ENCODE data around the gene CROCC2.
A peak's percentile ranks its signal among the peaks of the same experiment; 100 is the strongest.

Gene CROCC2

DNA sequence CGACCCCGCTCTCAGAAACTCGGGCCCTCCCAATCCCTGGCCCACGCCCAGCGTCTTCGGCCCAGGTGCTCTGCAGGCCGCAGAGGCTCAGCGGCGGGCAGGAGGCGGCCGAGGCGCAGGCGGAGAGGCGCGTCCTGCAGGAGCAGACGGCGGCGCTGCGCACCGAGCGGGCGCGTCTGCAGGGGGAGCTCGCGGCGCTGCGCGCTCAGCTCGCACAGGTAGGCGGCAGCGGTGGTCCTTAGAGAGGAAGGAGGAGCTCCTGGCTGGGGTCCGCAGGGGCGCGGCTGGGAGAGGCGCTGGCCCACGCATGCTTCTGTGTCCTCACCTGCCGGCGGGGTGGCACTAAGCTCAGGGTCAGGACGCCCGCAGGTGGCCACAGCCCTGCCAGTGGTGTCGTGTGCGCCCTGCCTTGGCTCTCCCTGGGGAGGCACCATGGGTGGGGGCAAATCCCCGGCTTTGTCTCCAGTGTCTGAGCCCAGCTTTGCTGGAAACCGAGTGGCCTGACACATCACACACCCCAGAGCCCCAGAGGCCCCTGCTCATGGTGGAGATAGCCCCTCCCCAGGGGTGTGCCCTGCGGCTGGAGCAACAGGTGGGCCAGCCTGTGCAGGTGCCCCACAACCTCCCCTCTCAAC lies 77.3 kb downstream of the CROCC2 start:
- Histone ChIP-seq H3K4me1 (ENCODE audit: insufficient read depth, low read length, severe bottlenecking) (peaks cover 5% of the 10 kb centered on the region), H3K4me3 (ENCODE audit: low read depth, low read length, poor library complexity, severe bottlenecking) (no peak overlapping the region), H3K27me3 (ENCODE audit: insufficient read depth, low read length) (no peaks in the 10 kb centered on the region), H3K36me3 (ENCODE audit: insufficient read depth, low read length) (no peaks in the 10 kb centered on the region), H3K79me2 (ENCODE audit: insufficient read depth, low read length) (no peaks in the 10 kb centered on the region), H2AFZ (ENCODE audit: low read length) (no peak overlapping the region), H4K20me1 (ENCODE audit: insufficient read depth, low read length) (no peaks in the 10 kb centered on the region), H3K27ac (ENCODE audit: low read depth, low read length, poor library complexity, severe bottlenecking) (no peak overlapping the region), H3K9ac (ENCODE audit: low read length) (no peak overlapping the region), H3K4me2 (ENCODE audit: low read length) (no peak overlapping the region), H3K9me3 (ENCODE audit: low read length) (no peaks in the 10 kb centered on the region), H3K9me2 (ENCODE audit: low read depth, low read length) (no peaks in the 10 kb centered on the region), H3F3A (ENCODE audit: insufficient read depth, low read length) (no peaks in the 10 kb centered on the region)
- TF ChIP-seq EZH2 (IDR thresholded peaks at IDR 0.05; ENCODE audit: borderline replicate concordance, low read length) = no peak
- TF ChIP-seq, protein P1, sequence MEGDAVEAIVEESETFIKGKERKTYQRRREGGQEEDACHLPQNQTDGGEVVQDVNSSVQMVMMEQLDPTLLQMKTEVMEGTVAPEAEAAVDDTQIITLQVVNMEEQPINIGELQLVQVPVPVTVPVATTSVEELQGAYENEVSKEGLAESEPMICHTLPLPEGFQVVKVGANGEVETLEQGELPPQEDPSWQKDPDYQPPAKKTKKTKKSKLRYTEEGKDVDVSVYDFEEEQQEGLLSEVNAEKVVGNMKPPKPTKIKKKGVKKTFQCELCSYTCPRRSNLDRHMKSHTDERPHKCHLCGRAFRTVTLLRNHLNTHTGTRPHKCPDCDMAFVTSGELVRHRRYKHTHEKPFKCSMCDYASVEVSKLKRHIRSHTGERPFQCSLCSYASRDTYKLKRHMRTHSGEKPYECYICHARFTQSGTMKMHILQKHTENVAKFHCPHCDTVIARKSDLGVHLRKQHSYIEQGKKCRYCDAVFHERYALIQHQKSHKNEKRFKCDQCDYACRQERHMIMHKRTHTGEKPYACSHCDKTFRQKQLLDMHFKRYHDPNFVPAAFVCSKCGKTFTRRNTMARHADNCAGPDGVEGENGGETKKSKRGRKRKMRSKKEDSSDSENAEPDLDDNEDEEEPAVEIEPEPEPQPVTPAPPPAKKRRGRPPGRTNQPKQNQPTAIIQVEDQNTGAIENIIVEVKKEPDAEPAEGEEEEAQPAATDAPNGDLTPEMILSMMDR (IDR thresholded peaks at IDR 0.05; ENCODE audit: low read length) = peak; percentile 51

DNA sequence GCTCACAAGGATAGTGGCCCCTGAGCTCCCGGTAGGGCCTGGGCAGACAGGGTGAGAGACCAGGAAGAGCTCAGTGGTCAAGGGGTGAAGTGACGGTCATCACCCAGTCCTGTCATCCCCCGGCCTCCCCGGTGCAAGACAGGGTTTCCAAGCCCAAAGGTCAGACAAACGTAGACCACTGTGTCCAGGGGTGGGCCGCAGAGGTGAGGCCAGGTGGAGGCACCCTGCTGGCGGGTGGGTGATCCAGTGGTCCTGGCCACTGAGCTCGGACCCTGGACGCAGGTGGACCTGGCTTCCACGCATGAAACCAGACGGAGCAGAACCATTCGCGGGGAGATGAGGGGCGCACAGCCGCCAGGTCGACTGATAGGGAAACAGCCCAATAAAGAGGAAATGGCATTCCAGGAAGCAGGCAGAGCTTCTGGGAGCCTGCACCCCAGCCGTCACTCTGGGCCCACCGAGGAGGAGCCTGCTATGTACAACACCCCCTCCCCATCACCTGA lies 77.9 kb downstream of the CROCC2 start:
- peaks cover 5% of the 10 kb centered on the region for H3K4me1 ChIP-seq (ENCODE audit: insufficient read depth, low read length, severe bottlenecking)

DNA sequence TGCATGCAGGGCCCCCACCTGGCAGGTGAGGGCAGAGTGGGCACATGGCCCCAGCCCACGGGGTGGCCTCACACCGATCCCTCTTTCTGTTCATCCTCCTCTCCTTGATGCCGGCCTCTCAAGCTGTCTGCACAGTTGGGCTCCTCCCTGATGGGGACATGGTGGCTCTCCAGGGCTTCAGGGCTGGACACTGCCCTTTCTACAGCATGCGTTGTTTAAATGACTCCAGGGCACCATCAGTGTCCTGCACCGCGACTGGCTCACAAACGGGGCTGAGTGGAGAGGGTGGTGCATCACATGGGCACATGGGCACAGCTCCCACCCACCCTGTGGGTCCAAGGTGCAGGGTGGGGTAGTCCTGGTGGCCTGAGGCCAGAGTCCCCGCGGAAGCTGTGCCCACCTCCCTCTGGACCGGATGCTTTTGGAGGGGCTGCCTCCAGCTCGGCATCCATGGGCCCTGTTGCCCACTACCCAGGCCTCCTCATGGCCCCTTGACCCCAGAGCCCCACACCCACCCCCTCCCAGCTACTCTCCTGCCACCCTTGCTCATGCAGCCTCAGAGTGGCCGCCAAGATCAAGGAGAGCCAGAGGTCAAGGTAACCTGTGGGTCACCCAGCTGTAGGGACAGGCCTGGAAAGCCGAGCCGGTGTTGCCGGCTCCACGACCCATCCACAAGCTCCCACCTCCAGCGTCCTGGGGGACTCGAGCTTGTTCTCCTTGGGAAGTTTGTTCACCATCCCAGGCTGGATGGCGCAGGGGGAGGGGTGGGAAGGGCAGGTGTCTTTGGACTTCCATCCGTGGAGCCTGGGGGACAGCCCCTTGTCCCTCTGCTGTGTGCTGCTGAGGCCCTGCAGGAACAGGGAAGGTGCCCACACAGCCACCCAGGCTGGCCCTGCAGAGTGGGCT lies 80.0 kb downstream of the CROCC2 start:
- H3K36me3 ChIP-seq (ENCODE audit: insufficient read depth, low read length) = no peaks in the 10 kb centered on the region
- H3K27me3 ChIP-seq (ENCODE audit: insufficient read depth, low read length) = no peaks in the 10 kb centered on the region
- no peaks in the 10 kb centered on the region for H4K20me1 ChIP-seq (ENCODE audit: insufficient read depth, low read length)
- no peak overlapping the region for H2AFZ ChIP-seq (ENCODE audit: low read length)
- H3F3A ChIP-seq (ENCODE audit: insufficient read depth, low read length) = no peaks in the 10 kb centered on the region
- peaks cover 5% of the 10 kb centered on the region for H3K4me1 ChIP-seq (ENCODE audit: insufficient read depth, low read length, severe bottlenecking)
- H3K27ac ChIP-seq (ENCODE audit: low read depth, low read length, poor library complexity, severe bottlenecking) = no peak overlapping the region
- no peaks in the 10 kb centered on the region for H3K79me2 ChIP-seq (ENCODE audit: insufficient read depth, low read length)
- H3K9me2 ChIP-seq (ENCODE audit: low read depth, low read length) = no peaks in the 10 kb centered on the region
- no peaks in the 10 kb centered on the region for H3K9me3 ChIP-seq (ENCODE audit: low read length)
- no peak overlapping the region for H3K4me2 ChIP-seq (ENCODE audit: low read length)
- H3K9ac ChIP-seq (ENCODE audit: low read length) = no peak overlapping the region
- TF ChIP-seq, protein P1 (IDR thresholded peaks at IDR 0.05; ENCODE audit: low read length) = no peak
- no peak for TF ChIP-seq EZH2 (IDR thresholded peaks at IDR 0.05; ENCODE audit: borderline replicate concordance, low read length)
- no peak overlapping the region for H3K4me3 ChIP-seq (ENCODE audit: low read depth, low read length, poor library complexity, severe bottlenecking)

More for the DNA sequence above, 77.9 kb downstream of the CROCC2 start:
- Histone ChIP-seq H3K36me3 (ENCODE audit: insufficient read depth, low read length) (no peaks in the 10 kb centered on the region), H4K20me1 (ENCODE audit: insufficient read depth, low read length) (no peaks in the 10 kb centered on the region), H3K27me3 (ENCODE audit: insufficient read depth, low read length) (no peaks in the 10 kb centered on the region), H3K4me2 (ENCODE audit: low read length) (no peak overlapping the region), H3K27ac (ENCODE audit: low read depth, low read length, poor library complexity, severe bottlenecking) (no peak overlapping the region), H3F3A (ENCODE audit: insufficient read depth, low read length) (no peaks in the 10 kb centered on the region), H3K9me2 (ENCODE audit: low read depth, low read length) (no peaks in the 10 kb centered on the region), H3K9me3 (ENCODE audit: low read length) (no peaks in the 10 kb centered on the region), H3K4me3 (ENCODE audit: low read depth, low read length, poor library complexity, severe bottlenecking) (no peak overlapping the region), H3K79me2 (ENCODE audit: insufficient read depth, low read length) (no peaks in the 10 kb centered on the region), H3K9ac (ENCODE audit: low read length) (no peak overlapping the region), H2AFZ (ENCODE audit: low read length) (no peak overlapping the region)
- no peak for TF ChIP-seq EZH2 (IDR thresholded peaks at IDR 0.05; ENCODE audit: borderline replicate concordance, low read length)
- TF ChIP-seq, protein P1 (IDR thresholded peaks at IDR 0.05; ENCODE audit: low read length) = no peak
